ENCODE data around the gene PRKACA. TPM values are rescaled to one million over a fixed set of nuclear protein-coding genes. Genes with fewer than 3 reads are reported as not detected.
A peak's percentile ranks its signal among the peaks of the same experiment; 100 is the strongest.

PRKACA gene
- total and polyA plus RNA-seq, 10 of the 15 experiments (the other 5 are each of a cell fraction or from before 2014, with no cell fraction given): 0.53 to 68.5 (median 11.2) TPM

GRCh38 chr19:14091813-14092462 lies 25.6 kb downstream of the PRKACA start (continued):
- TF ChIP-seq E4F1 (IDR thresholded peaks at IDR 0.05; ENCODE audit: borderline replicate concordance, partially characterized antibody): no peak
- TF ChIP-seq GATAD2B (conservative IDR thresholded peaks at IDR 0.05; ENCODE audit: low read depth): no peak
- TF ChIP-seq USF1 (IDR thresholded peaks at IDR 0.05; ENCODE audit: borderline replicate concordance, extremely low read length, insufficient read depth, low read depth, low read length): no peak
- no peak for TF ChIP-seq SMARCA5 (IDR thresholded peaks at IDR 0.05)
- TF ChIP-seq POU2F2 (IDR thresholded peaks at IDR 0.05; ENCODE audit: borderline replicate concordance, low read depth, low read length): no peak
- no peak for TF ChIP-seq BMI1 (IDR thresholded peaks at IDR 0.05; ENCODE audit: borderline replicate concordance)
- TF ChIP-seq IRF3 (IDR thresholded peaks at IDR 0.05): no peak
- no peak for TF ChIP-seq MLLT1 (IDR thresholded peaks at IDR 0.05)
- no peak for TF ChIP-seq ZZZ3 (IDR thresholded peaks at IDR 0.05; ENCODE audit: control insufficient read depth, insufficient read length, low read depth)
- TF ChIP-seq SIN3A (IDR thresholded peaks at IDR 0.05; ENCODE audit: low read depth, low read length): no peak
- peak in 2 of 3 experiments; percentile 9 to 21; a peak in 2 of 6 replicates for TF ChIP-seq CTCF (IDR thresholded peaks at IDR 0.05 in 2 of 3, conservative IDR thresholded peaks at IDR 0.05 in 1 of 3; ENCODE audit: control insufficient read depth in 2 of 3, extremely low read depth in 1 of 3, insufficient read depth in 1 of 3, low read depth in 3 of 3, low read length in 3 of 3)
- TF ChIP-seq CHD4 (IDR thresholded peaks at IDR 0.05): no peak
- no peak for TF ChIP-seq ETV6 (conservative IDR thresholded peaks at IDR 0.05 in 1 of 2, IDR thresholded peaks at IDR 0.05 in 1 of 2; ENCODE audit: borderline replicate concordance in 1 of 2, low read depth in 1 of 2)
- no peak for TF ChIP-seq CUX1 (IDR thresholded peaks at IDR 0.05; ENCODE audit: insufficient replicate concordance, low read depth, low read length)
- no peak for TF ChIP-seq MXI1 (IDR thresholded peaks at IDR 0.05; ENCODE audit: low read depth, low read length)

All from GM12878 (cell line).